HCT116 (cell line): ENCODE results near the gene PWP2. TPM values are rescaled to one million over a fixed set of nuclear protein-coding genes. Genes with fewer than 3 reads are reported as not detected.
"Not testable (repeated sequence)": the region's sequence is repeated elsewhere in the genome, so short reads cannot be mapped to it uniquely, and the experiment has no call there.

ENCODE experiments used
- ATAC-seq: fragments of 200-7000 bp; cut with Tn5 transposase; 2 replicates; pipeline ENCODE4 v1.9.1; 2020; ENCODE audit warnings: mild to moderate bottlenecking, moderate library complexity
- Bru-seq: library from RNA; stranded (reverse); fragments of 400-500 nt; gene quantifications from one replicate; lab custom pipeline; 2021; lab: Mats Ljungman, UMichigan
- BruChase-seq, 2 experiments: library from RNA; stranded (reverse); fragments of 400-500 nt; gene quantifications; one replicate each; lab custom pipeline; 2021; lab: Mats Ljungman, UMichigan
- BruUV-seq: library from RNA; stranded (reverse); fragments of 400-500 nt; replicated peaks from 2 replicates; lab custom pipeline; 2021; lab: Mats Ljungman, UMichigan
- CTCF ChIA-PET: fragments of 300-600 bp; sonication (Branson Sonifier 250); formaldehyde crosslinking; loops from one replicate; lab custom pipeline; 2021; ENCODE audit warnings: antibody characterized with exemption; lab: Charles Lee
- POLR2A ChIA-PET: fragments of 300-600, 350-600 bp; sonication (Branson Sonifier 250); formaldehyde crosslinking; loops from one replicate; lab custom pipeline; 2021; ENCODE audit warnings: antibody characterized with exemption; lab: Charles Lee
- RAD21 ChIA-PET, 2 experiments: fragments of 300-600 bp; sonication (Branson Sonifier 250); formaldehyde crosslinking; loops; one replicate each; lab custom pipeline; 2023; ENCODE audit warnings: low total read pairs in 2 of 2; ENCODE audit not compliant: uncharacterized antibody in 2 of 2, unreplicated experiment in 2 of 2, low non-redundant PET in 1 of 2; lab: Charles Lee
- DNase-seq: peaks from one replicate; pipeline ENCODE4 v3.0.0-alpha.2; 2010; ENCODE audit warnings: low read depth, low spot score
- H2AFZ ChIP-seq: fragments of 200-600 bp; shearing (Covaris generic), sonication (generic); 2 replicates; pipeline ENCODE4 v1.6.1; 2017; ENCODE audit warnings: low read depth, mixed run types, mixed read lengths, antibody characterized with exemption, low read length; ENCODE audit not compliant: poor library complexity, severe bottlenecking
- H3K27ac ChIP-seq: 2 replicates; pipeline ENCODE4 v1.5.1; 2012; ENCODE audit warnings: low read depth, low read length
- H3K27me3 ChIP-seq: fragments of 200-600 bp; sonication (generic); 2 replicates; pipeline ENCODE4 v1.6.1; 2016; ENCODE audit warnings: mixed run types, low read length, mixed read lengths; ENCODE audit not compliant: insufficient read depth
- H3K36me3 ChIP-seq, 2 experiments: fragments of 200-500 bp in 1 of 2; fragments of 200-600 bp in 1 of 2; sonication (Bioruptor generic) in 1 of 2; sonication (generic) in 1 of 2; 2 replicates each; pipeline versions ENCODE4 v1.5.1 to v1.6.1; 2014 to 2016; ENCODE audit warnings: low read length in 2 of 2, inconsistent platforms in 1 of 2, mixed read lengths in 1 of 2, mixed run types in 1 of 2; ENCODE audit not compliant: insufficient read depth in 2 of 2, control insufficient read depth in 1 of 2
- H3K4me1 ChIP-seq, 2 experiments: fragments of 200-600 bp in 1 of 2; sonication (generic) in 1 of 2; 2 replicates each; pipeline versions ENCODE4 v1.5.1 to v1.6.1; 2012 to 2017; ENCODE audit warnings: low read length in 2 of 2, inconsistent platforms in 1 of 2, mild to moderate bottlenecking in 1 of 2, mixed read lengths in 1 of 2, mixed run types in 1 of 2, moderate library complexity in 1 of 2; ENCODE audit not compliant: insufficient read depth in 2 of 2, control insufficient read depth in 1 of 2
- H3K4me2 ChIP-seq: fragments of 200-600 bp; sonication (generic); 2 replicates; pipeline ENCODE4 v1.6.1; 2017; ENCODE audit warnings: mixed run types, low read length, mixed read lengths
- H3K4me3 ChIP-seq, 2 experiments: fragments of 200-600 bp in 1 of 2; sonication (generic) in 1 of 2; replicated peaks in 1 of 2; 2 replicates each; pipeline ENCODE4 v1.5.1; 2011 to 2016; ENCODE audit warnings: low read length in 2 of 2, control low read depth in 1 of 2, low read depth in 1 of 2, mild to moderate bottlenecking in 1 of 2, mixed read lengths in 1 of 2, mixed run types in 1 of 2
- H3K79me2 ChIP-seq: fragments of 200-600 bp; sonication (generic); 2 replicates; pipeline ENCODE4 v1.6.1; 2017; ENCODE audit warnings: mild to moderate bottlenecking, mixed run types, low read length, moderate library complexity, mixed read lengths; ENCODE audit not compliant: insufficient read depth
- H3K9ac ChIP-seq: fragments of 200-600 bp; sonication (generic); 2 replicates; pipeline ENCODE4 v1.6.1; 2016; ENCODE audit warnings: low read length, mixed read lengths
- H3K9me2 ChIP-seq: fragments of 200-600 bp; sonication (generic), shearing (Covaris generic); 2 replicates; pipeline ENCODE4 v1.6.1; 2017; ENCODE audit warnings: mixed run types, mild to moderate bottlenecking, moderate library complexity; ENCODE audit not compliant: insufficient read depth
- H3K9me3 ChIP-seq, 2 experiments: fragments of 200-500 bp in 1 of 2; fragments of 200-600 bp in 1 of 2; sonication (Bioruptor generic) in 1 of 2; sonication (generic) in 1 of 2; 2 replicates each; pipeline ENCODE4 v1.6.1; 2014 to 2017; ENCODE audit warnings: low read length in 2 of 2, mixed read lengths in 2 of 2, inconsistent platforms in 1 of 2, low read depth in 1 of 2, mild to moderate bottlenecking in 1 of 2, mixed run types in 1 of 2, moderate library complexity in 1 of 2; ENCODE audit not compliant: control insufficient read depth in 1 of 2, insufficient read depth in 1 of 2
- H4K20me1 ChIP-seq: fragments of 200-600 bp; sonication (generic), shearing (Covaris generic); 2 replicates; pipeline ENCODE4 v1.6.1; 2017; ENCODE audit warnings: mixed run types, mild to moderate bottlenecking, moderate library complexity; ENCODE audit not compliant: insufficient read depth
- ATF3 ChIP-seq: IDR thresholded peaks from 2 replicates; pipeline ENCODE4 v1.6.1; 2012
- CTCF ChIP-seq, 3 experiments: fragments of 200-600 bp in 1 of 3; sonication (generic) in 1 of 3; IDR thresholded peaks in 2 of 3; conservative IDR thresholded peaks in 1 of 3; 2 replicates each; pipeline ENCODE4 v1.5.1; 2012 to 2017; ENCODE audit warnings: low read depth in 2 of 3, low read length in 2 of 3, antibody characterized with exemption in 1 of 3, borderline replicate concordance in 1 of 3, control low read depth in 1 of 3, mild to moderate bottlenecking in 1 of 3, mixed read lengths in 1 of 3, mixed run types in 1 of 3, moderate library complexity in 1 of 3; ENCODE audit not compliant: insufficient read depth in 1 of 3
- MAX ChIP-seq: IDR thresholded peaks from 2 replicates; pipeline ENCODE4 v1.6.1; 2012
- POLR2A ChIP-seq: IDR thresholded peaks from 2 replicates; pipeline ENCODE4 v1.7.0; 2011; ENCODE audit warnings: borderline replicate concordance; ENCODE audit not compliant: insufficient read depth, insufficient read length; ENCODE audit errors: extremely low read depth
- REST ChIP-seq: IDR thresholded peaks from 2 replicates; pipeline ENCODE4 v1.6.1; 2012; ENCODE audit warnings: low read depth
- TCF7L2 ChIP-seq: IDR thresholded peaks from 2 replicates; pipeline ENCODE4 v1.7.0; 2011; ENCODE audit warnings: borderline replicate concordance, inconsistent platforms; ENCODE audit not compliant: insufficient read depth, insufficient read length; ENCODE audit errors: extremely low read depth
- ZFX ChIP-seq: fragments of 450-650 bp; IDR thresholded peaks from 2 replicates; pipeline ENCODE4 v1.6.1; 2017
- ZNF274 ChIP-seq: fragments of 200-500 bp; sonication (Bioruptor generic); IDR thresholded peaks from 2 replicates; pipeline ENCODE4 v1.6.1; 2014; ENCODE audit warnings: mild to moderate bottlenecking, low read depth, low read length, inconsistent platforms
- intact Hi-C: fragments of 100-400 bp; cut with micrococcal nuclease; formaldehyde crosslinking; loops from 2 replicates; pipeline ENCODE4 v1.10.0; 2022
- long read RNA-seq: library from polyadenylated mRNA; unstranded; transcript quantifications from one replicate; pipeline ENCODE4 v2.0.0, GENCODE V29; 2021; ENCODE audit not compliant: unreplicated experiment
- polyA plus RNA-seq: library from polyadenylated mRNA; unstranded; fragments of >200 nt; gene quantifications from 2 replicates; pipeline ENCODE4 v1.2.1, GENCODE V29; 2012; ENCODE audit warnings: missing spikeins
- total RNA-seq: library from RNA; stranded (reverse); gene quantifications from one replicate; pipeline ENCODE4 v1.2.1, GENCODE V29; 2021; ENCODE audit not compliant: unreplicated experiment

The PWP2 gene
- total RNA-seq (43.1 TPM), Bru-seq, nascent RNA (percentile 47 among the genes with signal in this experiment), BruChase-seq, experiment 1, labeled RNA remaining after a 6-hour chase (percentile 65 among the genes with signal in this experiment), BruChase-seq, experiment 2, labeled RNA remaining after a 2-hour chase (percentile 59 among the genes with signal in this experiment)
- 21.0 and 26.6 TPM in 2 replicates for polyA plus RNA-seq
- long read RNA-seq, transcript PWP2-201 (21 exons, 3,297 nt), result major isoform, 92 of 145 reads
- long read RNA-seq, partial matches to known transcripts, result 25 of 145 reads
- long read RNA-seq, other reads (novel, unspliced or antisense), result 28 of 145 reads

- H3K27ac ChIP-seq, H3K9me2 ChIP-seq, POLR2A ChIA-PET, H3K79me2 ChIP-seq, H4K20me1 ChIP-seq: not testable (repeated sequence)
- ATAC-seq, result peak; percentile 91
- 0 out of 2 replicates have a peak within 1 kb of the TSS, but pooled peaks have one; percentile 45 for H3K9ac ChIP-seq
- TF ChIP-seq MAX, result 0 out of 2 replicates have a peak, but pooled peaks have one; percentile 33
- TF ChIP-seq, all 23 proteins: peak for 1; not testable (repeated sequence) for 22
- DNase-seq, H3K36me3 ChIP-seq, H2AFZ ChIP-seq, H3K4me1 ChIP-seq, H3K27me3 ChIP-seq, H3K4me2 ChIP-seq, BruUV-seq, intact Hi-C loops, CTCF ChIA-PET, H3K9me3 ChIP-seq, RAD21 ChIA-PET: not testable (repeated sequence)
- H3K4me3 ChIP-seq, result peak within 1 kb of the TSS; percentile 26 to 44; a peak in 3 of 4 replicates
Measured at GRCh38 chr21:44107026-44107501, at the start of gene PWP2. Gene PWP2 (plus strand): TSS chr21:44107399. CDS start chr21:44107417, 18 bp downstream.

- Histone ChIP-seq H3K9me2 (no peaks in the 10 kb centered on the region), H3K9ac (no peak overlapping the region), H4K20me1 (no peaks in the 10 kb centered on the region), H2AFZ (no peak overlapping the region), H3K79me2 (peaks cover 21% of the 10 kb centered on the region; the same call in 1 of the 2 replicates), H3K4me3 (no peak overlapping the region), H3K27me3 (no peaks in the 10 kb centered on the region), H3K36me3 (peaks cover 3 to 6% of the 10 kb centered on the region in 2 experiments; a peak in 2 of 4 replicates), H3K27ac (no peak overlapping the region), H3K4me1 (peaks cover 4% of the 10 kb centered on the region in 2 experiments; a peak in 2 of 4 replicates), H3K9me3 (no peaks in the 10 kb centered on the region), H3K4me2 (no peak overlapping the region)
- POLR2A ChIA-PET, result no interaction called here
- RAD21 ChIA-PET, result no interaction called here
- CTCF ChIA-PET, result no interaction called here
- ATAC-seq (no peak), DNase-seq (no peak)
- no TSS peak for BruUV-seq
- no peak for TF ChIP-seq ZFX
- TF ChIP-seq POLR2A, result no peak
- no peak for TF ChIP-seq REST
- no peak for TF ChIP-seq ZNF274
- no peak for TF ChIP-seq ATF3
- TF ChIP-seq CTCF (IDR thresholded peaks at IDR 0.05 in 2 of 3, conservative IDR thresholded peaks at IDR 0.05 in 1 of 3; ENCODE audit: borderline replicate concordance in 1 of 3, insufficient read depth in 1 of 3, low read depth in 2 of 3, low read length in 2 of 3), result no peak
- TF ChIP-seq TCF7L2, result no peak
- intact Hi-C loops, result no loop called here
Measured at GRCh38 chr21:44057960-44058651, 49.1 kb upstream of the PWP2 start.
